Measurements from ENCODE around the gene DNAJC4.
A peak's percentile ranks its signal among the peaks of the same experiment; 100 is the strongest.

The DNAJC4 gene

DNA sequence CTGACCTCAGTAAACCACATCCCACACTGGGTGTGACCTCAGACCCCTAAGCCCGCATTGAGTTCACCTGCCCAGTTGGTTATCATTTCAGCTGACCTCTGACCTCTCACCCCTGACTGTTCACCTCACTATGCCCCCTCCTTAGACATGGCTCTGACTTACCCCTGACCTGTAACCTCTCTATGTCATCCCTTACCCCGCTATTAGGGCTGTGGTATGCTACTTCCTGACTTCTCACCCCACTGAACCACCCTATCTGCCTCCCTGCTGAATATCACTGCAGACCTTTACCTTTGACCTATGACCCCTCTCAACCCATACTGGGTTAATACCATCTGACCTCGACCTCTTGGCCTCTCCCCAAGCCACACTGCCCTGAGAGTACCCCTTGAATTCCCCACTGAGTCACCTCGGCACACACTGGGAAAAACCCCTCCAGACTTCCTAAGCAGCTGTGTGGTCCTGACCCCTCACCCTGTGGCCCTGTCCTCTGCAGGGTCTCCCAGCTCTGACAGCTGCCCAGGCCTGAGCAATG, 29.3 kb downstream of the DNAJC4 start:
- DNase-seq (ENCODE audit: low read depth) = no peak

DNA sequence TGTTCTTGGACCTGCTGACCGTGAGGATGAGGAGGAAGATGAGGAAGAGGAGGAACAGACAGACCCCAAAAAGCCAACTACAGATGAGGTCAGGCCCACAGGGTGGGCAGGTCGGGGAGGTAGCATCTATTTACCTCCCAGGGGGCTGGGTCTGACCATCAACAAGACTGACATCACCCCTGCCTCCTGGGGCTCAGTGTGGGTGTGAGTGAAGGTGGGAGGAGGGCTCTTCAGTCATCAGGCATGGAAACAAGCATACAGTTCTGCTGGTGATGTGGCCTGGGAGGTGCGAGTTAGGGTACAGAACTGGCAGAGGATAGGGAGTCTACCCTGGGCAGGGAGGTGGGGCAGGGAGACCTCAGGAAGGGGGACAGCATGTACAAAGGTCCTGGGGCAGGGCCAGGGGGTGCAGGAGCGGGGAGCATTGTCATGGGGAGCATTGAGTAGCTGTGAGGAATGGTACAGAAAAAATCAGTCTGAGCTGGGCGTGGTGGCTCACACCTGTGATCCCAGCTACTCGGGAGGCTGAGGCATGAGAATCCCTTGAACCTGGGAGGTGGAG, 29.9 kb downstream of the DNAJC4 start:
- DNase-seq (ENCODE audit: low read depth) = no peak

GRCh38 chr11:64261556-64262080, 31.3 kb downstream of the DNAJC4 start:
- DNase-seq (ENCODE audit: low read depth) = no peak

DNA sequence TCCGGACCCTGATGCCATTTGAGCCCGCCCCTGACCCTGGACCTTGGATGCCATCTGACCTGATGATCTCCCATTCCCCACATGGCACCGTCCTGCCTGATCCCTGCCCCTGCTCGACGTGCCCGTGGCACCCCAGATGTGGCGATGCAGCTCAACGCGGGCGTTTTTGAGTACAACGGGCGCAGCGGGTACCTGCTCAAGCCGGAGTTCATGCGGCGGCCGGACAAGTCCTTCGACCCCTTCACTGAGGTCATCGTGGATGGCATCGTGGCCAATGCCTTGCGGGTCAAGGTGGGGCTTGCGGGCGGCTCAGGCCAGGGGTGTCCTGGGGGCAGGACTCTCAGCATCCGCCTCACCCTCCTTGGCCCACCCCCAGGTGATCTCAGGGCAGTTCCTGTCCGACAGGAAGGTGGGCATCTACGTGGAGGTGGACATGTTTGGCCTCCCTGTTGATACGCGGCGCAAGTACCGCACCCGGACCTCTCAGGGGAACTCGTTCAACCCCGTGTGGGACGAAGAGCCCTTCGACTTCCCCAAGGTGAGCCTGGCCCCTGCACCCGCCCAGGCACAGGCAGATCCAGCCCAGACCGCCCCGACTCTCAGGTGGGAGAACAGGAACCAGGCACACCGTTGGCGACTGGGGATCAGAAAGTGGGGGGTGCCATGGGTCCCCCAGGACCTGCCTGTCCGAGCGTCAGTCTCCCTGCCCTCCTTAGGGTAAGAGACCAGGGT, 32.1 kb downstream of the DNAJC4 start:
- no peak for DNase-seq (ENCODE audit: low read depth)

DNA sequence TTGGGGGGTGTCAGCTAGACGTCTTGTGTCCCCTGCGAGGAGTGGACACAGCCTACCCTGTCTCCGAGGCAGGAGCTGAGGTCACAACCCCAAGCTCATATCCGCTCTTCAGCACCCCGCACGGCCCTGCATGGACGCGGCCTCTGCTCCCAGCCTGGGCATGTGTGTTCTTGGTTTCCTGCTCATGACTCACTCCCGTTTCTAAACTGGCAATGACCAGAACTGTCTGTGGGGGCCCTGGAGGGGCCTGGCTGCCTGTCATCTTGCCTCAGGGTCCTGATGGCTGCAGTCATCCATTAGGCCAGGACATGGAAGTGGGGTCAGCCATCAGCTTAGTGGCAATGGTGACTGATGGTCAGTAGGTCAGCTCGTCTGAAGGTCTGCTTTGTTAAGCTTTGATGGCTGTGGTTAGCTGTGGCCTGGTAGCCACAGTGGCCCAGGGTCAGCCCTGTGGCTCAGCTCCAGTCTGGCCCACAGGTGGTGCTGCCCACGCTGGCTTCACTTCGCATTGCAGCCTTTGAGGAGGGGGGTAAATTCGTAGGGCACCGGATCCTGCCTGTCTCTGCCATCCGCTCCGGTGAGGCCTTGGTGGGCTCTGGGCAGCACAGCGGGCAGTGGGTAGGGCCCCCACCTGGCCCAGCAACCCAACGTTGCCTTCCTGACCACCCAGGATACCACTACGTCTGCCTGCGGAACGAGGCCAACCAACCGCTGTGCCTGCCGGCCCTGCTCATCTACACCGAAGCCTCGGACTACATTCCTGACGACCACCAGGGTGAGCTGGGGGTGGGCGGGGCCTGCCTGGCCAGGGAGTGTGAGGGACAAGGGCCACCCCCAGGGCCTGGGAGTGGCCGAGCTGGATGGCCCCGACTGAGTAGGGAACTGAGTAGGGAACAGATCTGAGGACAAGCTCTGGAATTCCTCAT, 32.9 kb downstream of the DNAJC4 start:
- DNase-seq (ENCODE audit: low read depth) = no peak

DNA sequence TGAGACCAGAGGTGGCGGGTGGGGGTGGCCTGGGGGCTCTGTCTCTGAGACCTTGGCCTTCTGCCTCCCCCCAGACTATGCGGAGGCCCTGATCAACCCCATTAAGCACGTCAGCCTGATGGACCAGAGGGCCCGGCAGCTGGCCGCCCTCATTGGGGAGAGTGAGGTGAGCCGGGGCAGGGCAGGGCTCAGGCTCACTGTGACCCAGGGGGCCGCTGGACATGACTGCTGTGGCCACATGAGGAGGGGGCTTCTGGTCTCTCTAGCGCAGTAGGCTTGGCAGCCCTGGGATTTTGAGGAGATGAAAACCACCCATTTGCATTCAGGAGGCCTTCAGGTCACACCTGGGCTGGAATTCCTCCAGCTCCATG, 33.6 kb downstream of the DNAJC4 start:
- no peak for DNase-seq (ENCODE audit: low read depth)

GRCh38 chr11:64264371-64264852, 34.1 kb downstream of the DNAJC4 start:
- no peak for DNase-seq (ENCODE audit: low read depth)

GRCh38 chr11:64265176-64266160, 35.1 kb downstream of the DNAJC4 start:
- no peak for DNase-seq (ENCODE audit: low read depth)

- no peak for DNase-seq (ENCODE audit: low read depth)
These were observed 36.0 kb downstream of the DNAJC4 start for GRCh38 chr11:64266339-64266738.

GRCh38 chr11:64267207-64267945, 37.0 kb downstream of the DNAJC4 start:
- DNase-seq (ENCODE audit: low read depth) = no peak

DNA sequence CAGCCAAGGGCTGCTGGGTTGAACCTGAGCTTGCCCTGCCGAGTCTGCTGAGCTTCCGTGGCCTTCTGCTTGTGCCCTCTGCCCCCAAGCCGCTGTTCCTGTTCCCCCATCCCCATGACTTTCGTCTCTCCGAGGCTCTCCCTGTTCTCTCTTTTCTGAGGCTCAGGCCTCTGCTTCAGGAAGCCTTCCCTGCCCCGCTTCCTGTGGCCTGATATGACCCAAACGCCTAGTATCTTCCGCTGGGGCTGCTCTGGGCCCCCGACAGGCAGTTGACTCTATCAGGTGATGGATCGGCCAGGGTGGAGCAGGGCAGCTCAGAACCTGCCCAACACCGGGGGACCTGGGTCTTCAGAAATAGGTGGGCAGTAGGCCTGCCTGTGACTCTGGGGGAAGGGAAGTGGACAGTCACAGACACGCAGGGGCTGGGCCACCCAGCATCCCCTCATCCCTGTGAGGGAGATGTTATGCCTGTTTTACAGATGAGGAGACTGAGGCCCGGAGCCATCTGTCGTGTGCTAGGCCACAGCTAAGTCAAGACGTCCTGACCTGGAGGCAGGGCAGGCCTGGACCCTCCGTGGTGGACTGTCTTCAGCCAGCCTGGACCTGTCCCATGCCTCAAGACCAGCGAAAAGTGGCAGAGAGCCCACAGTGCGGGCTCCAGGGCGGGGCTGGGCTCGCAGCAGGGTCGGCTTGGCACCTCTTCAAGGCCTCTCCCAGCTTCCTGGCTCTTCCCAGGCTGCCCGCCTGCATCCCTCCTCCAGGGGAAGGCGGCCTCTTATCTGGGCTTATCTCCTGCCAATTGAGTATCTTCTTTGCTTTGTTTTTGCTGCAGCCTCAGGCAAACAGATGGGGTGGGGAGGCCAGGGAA, 37.9 kb downstream of the DNAJC4 start:
- DNase-seq (ENCODE audit: low read depth) = no peak

- no peak for DNase-seq (ENCODE audit: low read depth)
These were observed 38.7 kb downstream of the DNAJC4 start for GRCh38 chr11:64268893-64269539.

DNA sequence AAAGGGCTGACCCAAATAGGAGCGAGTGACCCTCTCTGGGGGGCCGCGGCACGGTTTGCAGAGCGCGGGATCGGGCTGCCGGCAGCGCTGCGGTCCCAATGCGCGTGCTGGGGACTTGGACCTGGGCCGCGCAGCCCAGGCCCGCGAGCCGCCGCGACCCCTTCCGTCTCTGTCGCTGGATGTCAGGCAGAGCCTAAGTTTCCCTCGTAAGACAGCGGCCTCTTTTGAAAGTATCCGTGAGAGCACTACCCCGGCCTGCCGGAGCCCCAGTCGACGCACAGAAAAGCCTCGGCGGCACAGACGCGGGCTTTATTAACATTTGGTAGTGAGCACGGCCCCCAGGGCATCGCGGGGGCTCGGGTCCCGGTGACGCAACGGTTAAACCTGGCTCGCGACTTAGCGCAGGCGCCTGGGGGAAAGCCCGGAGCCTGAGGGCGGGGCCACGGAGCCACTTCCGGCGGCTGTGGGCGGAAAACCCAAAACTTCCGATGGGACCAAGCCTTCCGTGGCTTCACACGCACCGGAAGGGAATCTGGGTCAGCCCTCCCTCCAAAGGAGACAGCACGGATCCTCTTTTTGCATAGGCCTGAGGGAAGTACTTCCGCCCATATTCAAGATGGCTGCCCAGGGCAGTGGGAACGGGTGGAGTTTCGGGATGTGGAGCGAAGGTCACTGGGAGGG, 39.3 kb downstream of the DNAJC4 start:
- DNase-seq (ENCODE audit: low read depth) = peak; percentile 98

- DNase-seq (ENCODE audit: low read depth) = no peak
These were observed 44.9 kb downstream of the DNAJC4 start for GRCh38 chr11:64275031-64275800.

DNA sequence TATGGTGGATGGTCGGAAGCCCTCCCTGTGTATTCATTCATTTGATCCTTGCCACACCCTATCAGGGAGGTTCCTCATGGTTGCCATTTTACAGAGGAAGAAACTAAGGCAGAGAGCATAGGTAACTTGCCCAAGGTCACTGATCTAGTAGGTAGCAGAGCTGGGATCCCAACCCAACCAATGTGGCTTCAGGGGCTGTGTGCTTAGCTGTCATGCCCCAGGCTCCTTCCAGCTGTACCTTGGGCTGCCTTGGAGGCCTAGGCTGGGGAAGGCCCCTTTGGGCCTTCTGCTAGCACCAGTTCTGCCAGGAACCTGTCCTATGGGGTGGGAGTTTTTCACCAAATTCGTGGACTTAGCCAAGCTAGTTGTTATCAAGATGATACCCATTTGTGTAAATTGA, 45.5 kb downstream of the DNAJC4 start:
- DNase-seq (ENCODE audit: low read depth) = no peak

DNA sequence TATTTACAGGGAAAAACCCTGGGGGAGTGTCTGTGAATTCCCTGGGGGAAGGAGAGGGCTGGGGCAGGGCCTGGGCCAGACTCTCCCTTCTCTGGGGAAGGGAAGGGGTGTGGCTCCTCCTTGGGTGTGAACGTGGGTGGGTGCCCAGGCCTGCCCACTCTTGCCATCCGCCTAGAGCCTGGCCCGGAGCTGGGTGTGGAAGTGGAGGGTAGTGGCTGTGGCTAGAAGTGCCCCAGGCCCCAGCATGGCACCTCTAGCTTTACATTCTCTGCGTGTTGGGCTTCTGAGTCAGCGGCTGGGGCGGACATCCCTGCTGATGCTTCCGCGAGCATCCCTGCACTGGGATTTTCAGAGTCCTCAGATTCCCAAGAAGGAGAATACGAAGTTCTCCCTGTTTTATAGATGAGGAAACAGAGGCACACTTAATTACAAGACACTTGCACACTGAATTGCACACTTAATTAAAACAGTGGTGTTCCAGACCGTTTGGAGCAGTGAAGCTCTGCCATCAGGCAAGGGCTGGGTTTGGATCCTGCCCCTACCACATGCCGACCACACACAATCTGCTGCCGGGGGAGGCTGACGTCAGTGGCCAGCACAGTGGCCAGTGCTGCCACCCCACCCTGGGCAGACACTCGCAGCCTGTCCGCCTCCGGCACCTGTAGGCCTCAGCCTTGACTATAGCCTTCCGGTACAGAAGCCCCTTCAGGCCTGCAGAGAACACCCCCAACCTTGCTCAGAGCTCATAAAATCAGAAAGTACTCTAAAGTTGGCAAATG, 46.5 kb downstream of the DNAJC4 start:
- no peak for DNase-seq (ENCODE audit: low read depth)

Measured in activated T-cell treated with anti-CD3 and anti-CD28 coated beads for 24 hours (primary cell).